Measurements from ENCODE around the gene DPP10.

Gene DPP10

GRCh38 chr2:115634578-115634977 lies 1192.1 kb downstream of the DPP10 start:
- no peak for DNase-seq (ENCODE audit: extremely low spot score)
- CTCF ChIA-PET, result no interaction called here
- TF ChIP-seq BHLHE40 (IDR thresholded peaks at IDR 0.05; ENCODE audit: borderline replicate concordance) (no peak), FOXM1 (IDR thresholded peaks at IDR 0.05; ENCODE audit: borderline replicate concordance) (no peak), ARNT (IDR thresholded peaks at IDR 0.05) (no peak), CTBP1 (IDR thresholded peaks at IDR 0.05; ENCODE audit: borderline replicate concordance) (no peak), FOXK2 (IDR thresholded peaks at IDR 0.05) (no peak), TARDBP (IDR thresholded peaks at IDR 0.05) (no peak)
- POLR2A ChIA-PET, result no interaction called here

- CTCF ChIA-PET, result no interaction called here
- no peak for DNase-seq (ENCODE audit: extremely low spot score)
- TF ChIP-seq ZNF384 (IDR thresholded peaks at IDR 0.05), result no peak
- no peak for TF ChIP-seq FOXA1 (IDR thresholded peaks at IDR 0.05)
- POLR2A ChIA-PET, result no interaction called here
These were observed 1193.0 kb downstream of the DPP10 start for GRCh38 chr2:115635430-115635829.

GRCh38 chr2:115649731-115650130 lies 1207.3 kb downstream of the DPP10 start:
- TF ChIP-seq ZNF384 (IDR thresholded peaks at IDR 0.05) (no peak), FOXA1 (IDR thresholded peaks at IDR 0.05) (no peak), L3MBTL2 (conservative IDR thresholded peaks at IDR 0.05) (no peak), FOXM1 (IDR thresholded peaks at IDR 0.05; ENCODE audit: borderline replicate concordance) (no peak), SUZ12 (IDR thresholded peaks at IDR 0.05) (no peak), BHLHE40 (IDR thresholded peaks at IDR 0.05; ENCODE audit: borderline replicate concordance) (no peak), ELF4 (IDR thresholded peaks at IDR 0.05) (no peak), HDGF (IDR thresholded peaks at IDR 0.05; ENCODE audit: borderline replicate concordance) (no peak), TARDBP (IDR thresholded peaks at IDR 0.05) (no peak)
- TF ChIP-seq, protein P1, sequence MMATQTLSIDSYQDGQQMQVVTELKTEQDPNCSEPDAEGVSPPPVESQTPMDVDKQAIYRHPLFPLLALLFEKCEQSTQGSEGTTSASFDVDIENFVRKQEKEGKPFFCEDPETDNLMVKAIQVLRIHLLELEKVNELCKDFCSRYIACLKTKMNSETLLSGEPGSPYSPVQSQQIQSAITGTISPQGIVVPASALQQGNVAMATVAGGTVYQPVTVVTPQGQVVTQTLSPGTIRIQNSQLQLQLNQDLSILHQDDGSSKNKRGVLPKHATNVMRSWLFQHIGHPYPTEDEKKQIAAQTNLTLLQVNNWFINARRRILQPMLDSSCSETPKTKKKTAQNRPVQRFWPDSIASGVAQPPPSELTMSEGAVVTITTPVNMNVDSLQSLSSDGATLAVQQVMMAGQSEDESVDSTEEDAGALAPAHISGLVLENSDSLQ (IDR thresholded peaks at IDR 0.05), result no peak
- CTCF ChIA-PET, result no interaction called here

GRCh38 chr2:115650827-115651226 lies 1208.4 kb downstream of the DPP10 start:
- CTCF ChIA-PET, result no interaction called here
- no peak for DNase-seq (ENCODE audit: extremely low spot score)
- POLR2A ChIA-PET, result no interaction called here
- no peak for TF ChIP-seq FOXK2 (IDR thresholded peaks at IDR 0.05)
- TF ChIP-seq ARNT (IDR thresholded peaks at IDR 0.05), result no peak
- no peak for TF ChIP-seq NFRKB (IDR thresholded peaks at IDR 0.05)
- no peak for TF ChIP-seq CTBP1 (IDR thresholded peaks at IDR 0.05; ENCODE audit: borderline replicate concordance)
- TF ChIP-seq L3MBTL2 (conservative IDR thresholded peaks at IDR 0.05), result no peak
- TF ChIP-seq FOXM1 (IDR thresholded peaks at IDR 0.05; ENCODE audit: borderline replicate concordance), result no peak
- TF ChIP-seq, protein P1 (IDR thresholded peaks at IDR 0.05), result no peak
- no peak for TF ChIP-seq FOXA1 (IDR thresholded peaks at IDR 0.05)
- TF ChIP-seq SUZ12 (IDR thresholded peaks at IDR 0.05), result no peak
- TF ChIP-seq SP1 (IDR thresholded peaks at IDR 0.05), result no peak
- no peak for TF ChIP-seq ZNF384 (IDR thresholded peaks at IDR 0.05)

More at GRCh38 chr2:115649731-115650130, 1207.3 kb downstream of the DPP10 start:
- no peak for DNase-seq (ENCODE audit: extremely low spot score)
- POLR2A ChIA-PET, result no interaction called here

DNA sequence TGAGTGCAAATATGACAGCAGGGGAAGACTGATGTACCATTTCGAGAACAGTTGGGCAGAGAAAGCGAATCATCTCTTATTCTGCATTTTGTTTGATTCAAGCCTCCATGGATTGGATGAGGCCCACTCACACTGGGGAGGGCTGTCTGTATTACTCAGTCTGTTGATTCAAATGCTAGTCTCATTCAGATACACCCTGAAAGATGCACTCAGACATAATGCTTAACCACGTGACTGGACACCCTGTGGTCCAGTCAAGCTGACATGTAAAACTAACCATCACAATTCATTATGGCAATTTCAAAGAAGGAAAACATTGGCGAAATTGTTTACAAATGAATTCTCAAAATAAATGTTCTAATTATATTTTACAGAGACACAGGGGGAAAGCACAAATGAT lies 1210.2 kb downstream of the DPP10 start:
- no peak for DNase-seq (ENCODE audit: extremely low spot score)
- TF ChIP-seq FOXA1 (IDR thresholded peaks at IDR 0.05), result no peak
- no peak for TF ChIP-seq HDGF (IDR thresholded peaks at IDR 0.05; ENCODE audit: borderline replicate concordance)
- no peak for TF ChIP-seq ELF4 (IDR thresholded peaks at IDR 0.05)
- TF ChIP-seq, protein P1 (IDR thresholded peaks at IDR 0.05), result no peak
- no peak for TF ChIP-seq SP1 (IDR thresholded peaks at IDR 0.05)
- no peak for TF ChIP-seq TARDBP (IDR thresholded peaks at IDR 0.05)
- TF ChIP-seq FOXK2 (IDR thresholded peaks at IDR 0.05), result no peak
- no peak for TF ChIP-seq SUZ12 (IDR thresholded peaks at IDR 0.05)
- no peak for TF ChIP-seq ARNT (IDR thresholded peaks at IDR 0.05)
- no peak for TF ChIP-seq NFRKB (IDR thresholded peaks at IDR 0.05)
- no peak for TF ChIP-seq L3MBTL2 (conservative IDR thresholded peaks at IDR 0.05)
- no peak for TF ChIP-seq ZNF384 (IDR thresholded peaks at IDR 0.05)
- no peak for TF ChIP-seq LEF1 (IDR thresholded peaks at IDR 0.05; ENCODE audit: borderline replicate concordance)
- TF ChIP-seq CTBP1 (IDR thresholded peaks at IDR 0.05; ENCODE audit: borderline replicate concordance), result no peak
- TF ChIP-seq FOXM1 (IDR thresholded peaks at IDR 0.05; ENCODE audit: borderline replicate concordance), result no peak
- no peak for TF ChIP-seq BHLHE40 (IDR thresholded peaks at IDR 0.05; ENCODE audit: borderline replicate concordance)
- CTCF ChIA-PET, result no interaction called here
- POLR2A ChIA-PET, result no interaction called here

DNA sequence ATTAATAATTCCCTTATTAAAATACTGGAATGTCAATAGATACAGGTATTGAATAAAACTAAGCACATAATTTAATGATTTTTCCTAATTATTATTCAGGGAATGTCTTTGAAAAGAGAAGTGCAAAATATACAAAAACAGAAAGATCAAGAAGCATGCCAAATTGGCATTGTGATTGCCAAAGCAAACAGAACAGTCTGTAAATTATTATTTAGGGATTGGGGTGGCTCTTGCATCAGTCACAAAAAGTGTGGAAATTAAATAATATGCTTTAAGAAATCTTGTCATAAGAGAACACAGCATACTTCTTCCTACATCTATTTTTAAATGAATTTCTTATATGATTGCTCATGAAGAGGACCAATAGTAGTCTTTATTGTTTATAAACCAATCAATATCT lies 1211.9 kb downstream of the DPP10 start:
- ChIA-PET CTCF (no interaction called here), POLR2A (no interaction called here)
- DNase-seq (ENCODE audit: extremely low spot score), result no peak
- no peak for TF ChIP-seq ELF4 (IDR thresholded peaks at IDR 0.05)

- ChIA-PET CTCF (no interaction called here), POLR2A (no interaction called here)
- no peak for TF ChIP-seq HDGF (IDR thresholded peaks at IDR 0.05; ENCODE audit: borderline replicate concordance)
- TF ChIP-seq FOXK2 (IDR thresholded peaks at IDR 0.05), result no peak
- no peak for TF ChIP-seq ELF4 (IDR thresholded peaks at IDR 0.05)
- no peak for TF ChIP-seq FOXM1 (IDR thresholded peaks at IDR 0.05; ENCODE audit: borderline replicate concordance)
- no peak for TF ChIP-seq BHLHE40 (IDR thresholded peaks at IDR 0.05; ENCODE audit: borderline replicate concordance)
- no peak for TF ChIP-seq SUZ12 (IDR thresholded peaks at IDR 0.05)
- TF ChIP-seq CTBP1 (IDR thresholded peaks at IDR 0.05; ENCODE audit: borderline replicate concordance), result no peak
- no peak for TF ChIP-seq FOXA1 (IDR thresholded peaks at IDR 0.05)
- TF ChIP-seq TARDBP (IDR thresholded peaks at IDR 0.05), result no peak
- TF ChIP-seq, protein P1 (IDR thresholded peaks at IDR 0.05), result no peak
- no peak for TF ChIP-seq ZNF384 (IDR thresholded peaks at IDR 0.05)
- TF ChIP-seq ARNT (IDR thresholded peaks at IDR 0.05), result no peak
- TF ChIP-seq L3MBTL2 (conservative IDR thresholded peaks at IDR 0.05), result no peak
- no peak for DNase-seq (ENCODE audit: extremely low spot score)
These were observed 1235.7 kb downstream of the DPP10 start for GRCh38 chr2:115678129-115678528.
